Rectal smooth muscle tissue (tissue), 1 donor: Measurements from ENCODE around the gene CNTN1.

Experiments used
- H3K27ac ChIP-seq: one replicate; pipeline ENCODE4 v1.7.0; 2013; ENCODE audit warnings: low read depth, low read length, inconsistent platforms
- H3K27me3 ChIP-seq: one replicate; pipeline ENCODE4 v1.7.0; 2013; ENCODE audit warnings: low read length; ENCODE audit not compliant: control insufficient read depth, insufficient read depth
- H3K36me3 ChIP-seq: one replicate; pipeline ENCODE4 v1.7.0; 2013; ENCODE audit warnings: low read length; ENCODE audit not compliant: control insufficient read depth, insufficient read depth
- H3K4me1 ChIP-seq: one replicate; pipeline ENCODE4 v1.7.0; 2013; ENCODE audit warnings: low read length; ENCODE audit not compliant: control insufficient read depth, insufficient read depth
- H3K4me3 ChIP-seq: one replicate; pipeline ENCODE4 v1.7.0; 2013; ENCODE audit warnings: low read length
- H3K9ac ChIP-seq: one replicate; pipeline ENCODE4 v1.7.0; 2013; ENCODE audit warnings: low read length

The CNTN1 gene

DNA sequence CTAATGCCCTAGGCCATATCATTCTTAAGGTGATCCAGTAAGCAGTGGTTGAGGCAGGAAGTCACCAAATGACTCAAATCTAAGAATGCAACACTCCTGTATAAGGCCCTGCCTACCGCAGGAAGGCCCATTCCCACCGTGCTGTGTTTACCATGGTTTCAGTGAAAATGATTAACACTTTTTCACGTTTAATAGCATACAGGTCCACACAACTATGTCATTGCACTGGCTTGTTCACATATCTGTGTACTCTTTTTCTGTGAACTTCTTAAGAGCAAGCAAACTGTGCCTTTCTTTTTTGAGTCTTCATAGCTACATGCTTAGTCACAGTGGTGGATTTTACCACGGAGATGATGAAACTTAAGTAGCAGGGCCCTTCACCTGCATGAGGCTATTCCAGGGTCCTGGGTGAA lies 214.9 kb downstream of the CNTN1 start:
- no peak overlapping the region for H3K9ac ChIP-seq
- no peaks in the 10 kb centered on the region for H3K27me3 ChIP-seq
- no peaks in the 10 kb centered on the region for H3K36me3 ChIP-seq
- no peaks in the 10 kb centered on the region for H3K4me1 ChIP-seq
- no peak overlapping the region for H3K4me3 ChIP-seq
- H3K27ac ChIP-seq, result no peak overlapping the region

DNA sequence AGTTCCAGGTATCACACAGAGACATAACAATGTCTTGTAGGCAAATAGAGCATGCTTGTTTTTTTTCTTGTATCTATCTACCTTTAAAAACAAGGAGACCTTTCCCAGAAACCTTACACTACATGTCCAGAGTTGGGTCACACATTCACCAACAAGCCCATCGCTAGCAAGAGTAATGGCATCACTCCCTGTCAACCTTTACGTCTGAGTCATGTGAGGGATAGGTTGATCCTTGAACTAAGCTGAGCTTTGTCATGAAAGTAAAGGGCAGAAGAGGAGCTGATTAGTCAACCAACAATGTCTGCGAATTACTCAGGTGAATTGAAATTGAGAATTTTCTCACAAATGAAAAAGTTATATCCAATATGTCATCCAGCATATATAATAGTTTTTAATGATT lies 219.4 kb downstream of the CNTN1 start:
- no peaks in the 10 kb centered on the region for H3K27me3 ChIP-seq
- H3K27ac ChIP-seq, result no peak overlapping the region
- no peak overlapping the region for H3K9ac ChIP-seq
- no peaks in the 10 kb centered on the region for H3K4me1 ChIP-seq
- no peak overlapping the region for H3K4me3 ChIP-seq
- no peaks in the 10 kb centered on the region for H3K36me3 ChIP-seq

DNA sequence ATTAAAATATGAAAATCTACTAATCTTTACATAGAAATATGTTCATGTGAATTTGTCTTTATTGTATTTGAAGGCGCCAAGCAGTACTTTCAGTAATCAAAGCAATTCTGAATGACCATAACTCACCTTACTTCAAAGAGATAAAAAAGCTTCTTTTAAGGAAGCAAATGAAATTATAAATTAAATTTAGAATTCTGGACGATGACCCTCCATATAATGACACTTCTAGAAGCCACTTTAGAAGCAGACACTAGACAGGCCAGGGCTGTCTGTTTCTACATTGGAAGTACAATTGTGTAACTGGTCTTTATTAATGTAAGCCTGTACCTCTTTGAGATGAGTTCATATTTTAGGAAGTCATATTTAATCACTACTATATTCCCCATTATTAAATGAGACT lies 222.9 kb downstream of the CNTN1 start:
- H3K27ac ChIP-seq, result no peak overlapping the region
- no peaks in the 10 kb centered on the region for H3K27me3 ChIP-seq
- H3K36me3 ChIP-seq, result no peaks in the 10 kb centered on the region
- H3K4me3 ChIP-seq, result no peak overlapping the region
- no peaks in the 10 kb centered on the region for H3K4me1 ChIP-seq
- H3K9ac ChIP-seq, result no peak overlapping the region

DNA sequence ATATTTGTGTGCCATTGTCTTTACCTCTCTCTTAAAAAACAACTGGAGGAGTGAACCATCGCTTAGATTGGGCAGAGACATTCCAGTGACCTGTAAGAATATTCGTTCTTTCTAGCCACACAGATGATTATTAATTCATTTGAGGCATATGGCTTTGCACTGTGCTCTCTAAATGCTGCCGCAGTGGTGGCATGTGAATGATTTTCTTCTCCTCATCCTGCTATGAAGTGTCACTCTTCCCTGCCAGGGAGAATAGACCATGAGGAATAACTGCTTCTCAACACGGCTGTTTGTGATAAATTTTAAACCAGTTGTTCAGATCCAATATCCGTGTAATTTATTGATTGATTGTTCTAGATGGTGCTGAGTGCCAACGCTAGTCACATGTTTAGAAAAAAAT lies 225.3 kb downstream of the CNTN1 start:
- Histone ChIP-seq H3K4me1 (no peaks in the 10 kb centered on the region), H3K9ac (no peak overlapping the region), H3K27me3 (no peaks in the 10 kb centered on the region), H3K4me3 (no peak overlapping the region), H3K27ac (no peak overlapping the region), H3K36me3 (no peaks in the 10 kb centered on the region)

DNA sequence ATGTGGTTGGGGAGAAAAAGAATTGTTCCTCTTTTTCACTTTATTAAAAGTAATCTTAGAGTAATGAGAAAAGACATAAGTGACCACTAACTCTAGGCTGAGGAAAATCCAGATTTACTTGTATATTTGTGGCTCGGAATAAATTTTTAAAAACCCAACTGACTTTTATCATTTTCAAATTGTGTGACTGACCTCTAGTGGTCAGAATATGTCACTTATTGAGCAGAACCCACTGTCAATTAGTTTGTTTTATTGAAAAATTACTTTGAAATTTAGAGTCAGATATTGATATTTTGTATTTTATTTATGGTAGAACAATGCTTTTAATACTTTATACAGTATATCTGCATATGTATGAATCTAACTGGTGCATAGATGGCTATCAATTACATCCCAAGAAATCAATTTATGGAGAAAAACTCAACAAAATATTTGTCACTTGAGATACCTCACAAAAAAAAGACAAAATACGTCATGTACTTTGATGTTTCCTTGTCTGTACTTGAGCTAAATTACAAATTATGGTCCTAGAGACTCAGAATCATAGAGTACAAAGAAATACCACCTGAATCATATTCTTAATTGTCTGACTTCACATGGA lies 229.4 kb downstream of the CNTN1 start:
- Histone ChIP-seq H3K9ac (no peak overlapping the region), H3K4me3 (no peak overlapping the region), H3K27me3 (no peaks in the 10 kb centered on the region), H3K4me1 (no peaks in the 10 kb centered on the region), H3K36me3 (no peaks in the 10 kb centered on the region), H3K27ac (no peak overlapping the region)

DNA sequence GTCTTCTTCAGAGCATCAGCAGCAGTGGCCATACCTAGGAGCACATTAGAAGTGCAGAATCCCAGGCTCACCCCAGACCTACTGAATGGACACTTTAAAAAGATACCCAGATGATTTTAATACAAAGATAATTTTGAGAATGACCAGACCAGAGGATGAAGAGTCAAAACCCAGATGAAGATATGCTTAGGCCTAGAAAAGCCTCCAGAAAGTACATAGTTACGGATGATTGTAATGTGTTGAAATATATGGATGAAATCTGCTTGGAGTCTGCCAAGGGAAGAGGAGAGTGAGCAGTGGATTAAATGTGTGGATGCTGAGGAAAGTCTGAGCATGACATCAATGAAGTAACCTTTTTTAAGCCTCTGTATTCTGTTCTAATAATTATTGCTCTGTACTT lies 245.7 kb downstream of the CNTN1 start:
- no peaks in the 10 kb centered on the region for H3K36me3 ChIP-seq
- H3K4me1 ChIP-seq, result no peaks in the 10 kb centered on the region
- H3K9ac ChIP-seq, result no peak overlapping the region
- no peak overlapping the region for H3K27ac ChIP-seq
- no peak overlapping the region for H3K4me3 ChIP-seq
- H3K27me3 ChIP-seq, result no peaks in the 10 kb centered on the region

DNA sequence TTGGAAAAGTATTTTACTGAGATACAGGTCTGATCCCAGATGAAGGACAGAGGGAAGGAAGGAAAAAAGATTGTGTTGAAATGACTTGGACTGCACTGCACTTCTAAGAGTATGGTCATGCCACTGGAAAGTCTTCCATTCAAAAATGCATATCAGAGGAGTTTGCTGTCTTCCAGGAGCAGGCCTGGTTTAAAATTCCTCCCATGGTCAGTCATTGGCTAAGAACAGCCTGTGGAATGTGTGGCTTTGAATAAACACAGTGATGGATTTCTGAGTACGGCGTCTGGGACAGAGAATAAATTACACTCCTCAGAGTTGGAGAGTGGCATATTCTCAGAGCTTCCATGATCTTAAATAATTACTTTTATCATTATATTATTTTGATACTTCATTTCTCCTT lies 250.1 kb downstream of the CNTN1 start:
- no peak overlapping the region for H3K4me3 ChIP-seq
- H3K27me3 ChIP-seq, result no peaks in the 10 kb centered on the region
- no peaks in the 10 kb centered on the region for H3K4me1 ChIP-seq
- no peak overlapping the region for H3K9ac ChIP-seq
- H3K36me3 ChIP-seq, result no peaks in the 10 kb centered on the region
- no peak overlapping the region for H3K27ac ChIP-seq

DNA sequence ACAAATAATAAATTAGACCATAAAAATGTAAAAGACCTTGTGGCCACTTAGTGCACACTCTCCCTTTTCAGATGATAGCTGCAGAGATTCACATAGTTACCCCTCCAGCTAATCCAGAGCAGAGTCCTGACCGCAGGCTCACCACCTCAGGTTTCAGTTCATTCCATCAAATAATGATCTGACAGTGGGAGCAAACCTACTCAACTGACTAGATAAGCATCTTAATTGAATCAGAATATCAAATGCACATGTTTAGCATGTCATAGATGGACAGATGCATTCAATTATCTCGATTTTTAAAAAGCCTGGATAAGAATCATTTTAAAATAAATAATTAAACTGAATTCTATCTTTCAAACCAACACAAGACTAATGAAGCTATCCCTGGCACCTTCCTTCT lies 253.5 kb downstream of the CNTN1 start:
- no peak overlapping the region for H3K27ac ChIP-seq
- no peaks in the 10 kb centered on the region for H3K36me3 ChIP-seq
- H3K27me3 ChIP-seq, result no peaks in the 10 kb centered on the region
- H3K4me3 ChIP-seq, result no peak overlapping the region
- no peaks in the 10 kb centered on the region for H3K4me1 ChIP-seq
- no peak overlapping the region for H3K9ac ChIP-seq

DNA sequence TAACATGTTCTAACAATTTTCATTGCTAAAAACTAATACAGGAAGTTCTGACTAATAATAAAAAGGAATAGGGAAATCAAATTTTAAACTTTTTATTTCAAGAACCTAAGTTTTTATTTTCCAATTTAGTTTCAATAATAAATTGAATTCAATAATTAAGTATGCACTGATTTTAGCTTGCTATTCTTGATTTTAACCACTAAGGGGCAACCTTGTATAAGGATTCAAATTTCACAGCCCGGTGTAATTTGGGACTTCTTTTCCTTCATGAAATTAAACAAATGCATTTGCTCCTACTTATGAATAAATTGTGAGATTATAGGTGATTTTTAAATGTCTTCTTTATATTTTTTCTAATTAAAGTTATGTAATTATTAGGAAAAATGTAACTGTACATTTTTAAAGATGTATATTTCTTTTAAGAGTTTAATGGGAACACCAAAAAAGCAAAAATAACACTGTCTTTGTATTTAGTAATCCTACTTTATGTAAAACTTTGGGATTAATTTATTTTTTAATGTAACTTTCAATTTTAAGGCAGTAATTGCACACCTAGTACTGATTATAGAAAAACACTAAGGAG lies 254.5 kb downstream of the CNTN1 start:
- Histone ChIP-seq H3K27ac (no peak overlapping the region), H3K4me3 (no peak overlapping the region), H3K27me3 (no peaks in the 10 kb centered on the region), H3K4me1 (no peaks in the 10 kb centered on the region), H3K9ac (no peak overlapping the region), H3K36me3 (no peaks in the 10 kb centered on the region)

DNA sequence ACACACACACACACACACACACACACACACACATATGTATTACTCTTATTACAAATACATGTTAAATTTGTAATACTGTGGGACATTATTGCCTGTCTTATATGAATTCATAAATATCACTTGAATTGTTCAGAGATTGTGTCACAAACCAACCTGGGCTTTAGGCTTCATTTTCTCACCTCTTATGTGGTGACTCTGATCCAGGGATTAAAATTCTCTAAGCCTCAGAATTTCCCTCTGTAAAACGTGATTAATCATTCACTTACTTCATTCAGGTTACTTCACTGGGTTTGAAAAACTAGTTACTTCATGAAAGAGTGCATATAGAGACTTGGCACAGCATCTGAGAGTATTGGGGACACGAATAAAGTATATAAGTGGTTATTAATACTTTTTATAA lies 255.6 kb downstream of the CNTN1 start:
- H3K4me1 ChIP-seq, result no peaks in the 10 kb centered on the region
- no peaks in the 10 kb centered on the region for H3K36me3 ChIP-seq
- H3K27me3 ChIP-seq, result no peaks in the 10 kb centered on the region
- no peak overlapping the region for H3K9ac ChIP-seq
- H3K27ac ChIP-seq, result no peak overlapping the region
- H3K4me3 ChIP-seq, result no peak overlapping the region

DNA sequence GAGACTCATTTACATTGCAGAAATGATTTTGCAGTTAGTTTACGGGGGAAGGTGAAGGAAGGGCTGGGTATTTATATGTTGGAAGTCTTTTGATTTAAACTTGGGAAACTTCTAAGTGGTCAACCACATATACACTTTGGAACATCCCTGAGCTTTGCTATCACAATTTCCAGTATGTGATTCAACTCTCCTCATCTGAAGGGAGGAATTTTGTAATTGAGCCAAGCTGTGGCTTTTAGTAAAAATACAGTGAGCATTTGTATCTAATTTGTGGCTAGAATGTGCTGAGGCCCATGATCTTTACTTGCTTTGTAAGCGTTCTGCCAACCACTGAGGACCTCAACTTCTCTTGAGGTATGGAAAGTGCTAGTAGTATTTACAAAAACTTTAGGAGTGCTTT lies 260.8 kb downstream of the CNTN1 start:
- H3K27ac ChIP-seq, result no peak overlapping the region
- H3K9ac ChIP-seq, result no peak overlapping the region
- no peaks in the 10 kb centered on the region for H3K36me3 ChIP-seq
- H3K27me3 ChIP-seq, result no peaks in the 10 kb centered on the region
- no peak overlapping the region for H3K4me3 ChIP-seq
- no peaks in the 10 kb centered on the region for H3K4me1 ChIP-seq

DNA sequence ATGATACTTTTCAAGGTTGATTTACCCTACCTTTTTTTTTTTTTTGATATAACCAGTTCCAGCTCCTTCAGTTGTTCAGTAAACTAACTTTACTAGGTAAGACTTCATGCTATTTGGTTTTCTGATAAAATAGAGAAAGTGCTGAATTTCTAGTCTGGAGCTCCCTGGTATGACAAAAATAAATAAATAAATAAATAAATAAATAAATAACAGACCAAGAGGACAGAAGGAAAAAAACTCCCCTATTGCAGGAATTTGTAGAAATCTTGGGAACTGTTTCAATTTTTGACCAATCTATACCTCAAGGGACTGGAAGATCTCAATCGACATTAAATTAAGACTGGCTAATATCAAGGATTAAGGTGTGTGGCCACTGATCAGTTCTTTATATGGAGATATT lies 265.2 kb downstream of the CNTN1 start:
- H3K9ac ChIP-seq, result no peak overlapping the region
- H3K27ac ChIP-seq, result no peak overlapping the region
- H3K27me3 ChIP-seq, result no peaks in the 10 kb centered on the region
- no peak overlapping the region for H3K4me3 ChIP-seq
- H3K4me1 ChIP-seq, result no peaks in the 10 kb centered on the region
- H3K36me3 ChIP-seq, result no peaks in the 10 kb centered on the region

DNA sequence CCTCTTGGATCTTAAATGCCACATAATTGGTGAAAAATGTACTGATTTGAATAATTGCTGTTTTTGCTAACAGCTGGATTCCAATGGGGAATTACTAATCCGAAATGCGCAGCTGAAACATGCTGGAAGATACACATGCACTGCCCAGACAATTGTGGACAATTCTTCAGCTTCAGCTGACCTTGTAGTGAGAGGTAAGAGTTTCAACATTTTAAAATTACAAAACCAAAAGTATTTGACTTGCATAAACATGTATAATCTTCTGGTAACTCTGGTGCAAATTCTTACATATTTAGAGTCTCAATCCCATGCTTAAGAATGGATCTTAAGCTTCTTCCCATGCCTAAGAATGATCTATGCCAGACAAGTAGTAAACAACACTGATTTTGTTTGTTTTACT lies 266.8 kb downstream of the CNTN1 start:
- no peaks in the 10 kb centered on the region for H3K36me3 ChIP-seq
- H3K4me1 ChIP-seq, result no peaks in the 10 kb centered on the region
- no peaks in the 10 kb centered on the region for H3K27me3 ChIP-seq
- no peak overlapping the region for H3K9ac ChIP-seq
- no peak overlapping the region for H3K27ac ChIP-seq
- H3K4me3 ChIP-seq, result no peak overlapping the region
